ENCODE measurements around the gene NOP56. TPM values are rescaled to one million over a fixed set of nuclear protein-coding genes. Genes with fewer than 3 reads are reported as not detected.
"Not testable (repeated sequence)": the region's sequence is repeated elsewhere in the genome, so short reads cannot be mapped to it uniquely, and the experiment has no call there.

The NOP56 gene
- total RNA-seq, 6 experiments from 2014 or later = 32.7 to 60.9 (median 42.7) TPM

DNA sequence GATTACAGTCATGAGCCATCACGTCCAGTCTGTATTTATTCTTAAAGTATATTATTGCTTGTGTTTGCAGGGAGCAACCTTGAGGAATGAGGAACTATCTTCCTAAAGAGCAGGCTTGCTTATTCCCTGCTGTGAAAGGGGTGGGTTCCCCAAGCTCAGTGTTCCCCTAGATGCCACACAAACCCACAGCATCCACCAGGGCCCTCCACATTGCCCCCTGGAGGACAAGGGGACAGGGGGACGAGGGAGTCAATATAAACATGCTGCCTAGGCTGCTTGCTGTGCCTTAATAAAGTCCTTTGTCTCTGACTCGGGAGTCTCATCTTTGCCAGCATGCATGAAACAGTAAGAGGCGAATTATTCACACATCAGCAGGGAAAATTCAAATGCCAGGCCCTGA is 19.5 kb downstream of the NOP56 start:
- ATAC-seq (no peak), DNase-seq (no peak)
- 18% methylated on average over 4 of the region's 4 CpGs for WGBS (ENCODE audit: insufficient coverage, low coverage, low lambda C conversion rate, missing lambda C conversion rate)
- intact Hi-C loops (cut with DNase I) = no loop called here
- H3K9me3 ChIP-seq = no peaks in the 10 kb centered on the region
- TF ChIP-seq POLR2A (IDR thresholded peaks at IDR 0.05) = no peak
- TF ChIP-seq, protein P1, sequence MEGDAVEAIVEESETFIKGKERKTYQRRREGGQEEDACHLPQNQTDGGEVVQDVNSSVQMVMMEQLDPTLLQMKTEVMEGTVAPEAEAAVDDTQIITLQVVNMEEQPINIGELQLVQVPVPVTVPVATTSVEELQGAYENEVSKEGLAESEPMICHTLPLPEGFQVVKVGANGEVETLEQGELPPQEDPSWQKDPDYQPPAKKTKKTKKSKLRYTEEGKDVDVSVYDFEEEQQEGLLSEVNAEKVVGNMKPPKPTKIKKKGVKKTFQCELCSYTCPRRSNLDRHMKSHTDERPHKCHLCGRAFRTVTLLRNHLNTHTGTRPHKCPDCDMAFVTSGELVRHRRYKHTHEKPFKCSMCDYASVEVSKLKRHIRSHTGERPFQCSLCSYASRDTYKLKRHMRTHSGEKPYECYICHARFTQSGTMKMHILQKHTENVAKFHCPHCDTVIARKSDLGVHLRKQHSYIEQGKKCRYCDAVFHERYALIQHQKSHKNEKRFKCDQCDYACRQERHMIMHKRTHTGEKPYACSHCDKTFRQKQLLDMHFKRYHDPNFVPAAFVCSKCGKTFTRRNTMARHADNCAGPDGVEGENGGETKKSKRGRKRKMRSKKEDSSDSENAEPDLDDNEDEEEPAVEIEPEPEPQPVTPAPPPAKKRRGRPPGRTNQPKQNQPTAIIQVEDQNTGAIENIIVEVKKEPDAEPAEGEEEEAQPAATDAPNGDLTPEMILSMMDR (IDR thresholded peaks at IDR 0.05) = no peak
- H3K36me3 ChIP-seq = no peaks in the 10 kb centered on the region
- no peaks in the 10 kb centered on the region for H3K27me3 ChIP-seq
- no peak overlapping the region for H3K4me3 ChIP-seq
- no peak overlapping the region for H3K27ac ChIP-seq
- no peaks in the 10 kb centered on the region for H3K4me1 ChIP-seq

DNA sequence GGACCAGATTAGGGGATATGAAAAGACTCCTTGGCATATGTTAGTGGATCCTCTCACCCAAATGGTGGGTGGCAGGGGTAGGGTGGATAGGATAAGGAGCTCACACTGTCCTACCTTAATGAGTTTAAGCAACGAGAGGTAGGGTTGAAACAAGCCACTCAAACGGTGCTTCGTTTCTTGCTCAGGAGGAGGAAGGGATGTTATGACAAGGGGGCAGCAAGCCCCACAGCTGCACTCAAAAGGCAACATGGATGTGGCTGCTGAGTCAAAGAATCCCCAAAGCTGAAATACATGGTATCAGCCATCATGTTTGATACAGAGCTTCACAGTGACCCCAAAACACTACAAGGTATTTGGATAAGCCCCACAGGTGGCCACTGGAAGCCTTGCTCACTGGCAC is 20.0 kb downstream of the NOP56 start:
- no peaks in the 10 kb centered on the region for H3K27me3 ChIP-seq
- no peak overlapping the region for H3K27ac ChIP-seq
- intact Hi-C loops (cut with DNase I) = no loop called here
- no peaks in the 10 kb centered on the region for H3K9me3 ChIP-seq
- no peak for DNase-seq
- no peak overlapping the region for H3K4me3 ChIP-seq
- TF ChIP-seq, protein P1 (IDR thresholded peaks at IDR 0.05) = no peak
- no peak for TF ChIP-seq POLR2A (IDR thresholded peaks at IDR 0.05)
- 69% methylated on average over 3 of the region's 3 CpGs for WGBS (ENCODE audit: insufficient coverage, low coverage, low lambda C conversion rate, missing lambda C conversion rate)
- ATAC-seq = no peak
- H3K4me1 ChIP-seq = no peaks in the 10 kb centered on the region
- H3K36me3 ChIP-seq = no peaks in the 10 kb centered on the region

DNA sequence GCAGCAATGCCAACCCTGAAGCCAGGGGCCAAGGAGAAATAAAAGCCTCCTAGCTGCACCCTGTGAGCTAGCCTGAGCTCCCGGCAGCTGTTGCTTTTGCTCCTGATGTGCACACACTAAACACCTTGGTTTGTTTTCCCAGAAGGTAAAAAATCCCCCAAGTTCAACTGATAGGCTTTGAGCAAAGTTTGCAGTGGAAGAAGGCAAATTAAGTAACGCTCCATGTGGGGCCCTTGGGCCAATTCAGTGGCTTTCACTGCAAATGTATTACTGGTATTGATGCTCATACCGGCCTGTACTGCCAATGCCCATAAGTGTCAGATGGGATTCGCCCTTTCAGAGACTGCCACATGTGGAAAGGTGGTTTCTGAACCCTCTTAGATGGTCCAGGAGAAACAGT is 21.0 kb downstream of the NOP56 start:
- H3K4me3 ChIP-seq = no peak overlapping the region
- WGBS (ENCODE audit: insufficient coverage, low coverage, low lambda C conversion rate, missing lambda C conversion rate) = 64% methylated on average over 3 of the region's 4 CpGs
- H3K36me3 ChIP-seq = no peaks in the 10 kb centered on the region
- intact Hi-C loops (cut with DNase I) = no loop called here
- TF ChIP-seq, protein P1 (IDR thresholded peaks at IDR 0.05) = no peak
- TF ChIP-seq POLR2A (IDR thresholded peaks at IDR 0.05) = no peak
- H3K4me1 ChIP-seq = no peaks in the 10 kb centered on the region
- H3K27ac ChIP-seq = no peak overlapping the region
- ATAC-seq = no peak
- H3K27me3 ChIP-seq = no peaks in the 10 kb centered on the region
- H3K9me3 ChIP-seq = no peaks in the 10 kb centered on the region
- no peak for DNase-seq

DNA sequence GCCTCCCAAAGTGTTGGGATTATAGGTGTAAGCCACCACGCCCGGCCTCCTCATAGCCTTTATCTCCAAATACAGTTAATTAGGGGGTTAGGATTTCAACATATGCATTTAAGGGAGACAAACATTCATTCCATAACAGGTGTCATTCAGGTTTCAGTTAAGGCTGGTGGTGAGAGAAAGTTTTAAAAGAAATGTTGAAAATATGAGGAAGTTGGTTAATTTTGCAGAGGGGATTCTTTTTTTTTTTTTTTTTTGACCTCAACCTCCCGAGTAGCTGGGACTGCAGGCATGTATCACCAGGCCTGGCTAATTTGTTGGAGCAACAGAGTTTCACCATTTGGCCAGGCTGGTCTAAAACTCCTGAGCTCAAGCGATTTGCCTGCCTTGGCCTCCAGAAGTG is 27.6 kb downstream of the NOP56 start:
- Histone ChIP-seq H3K36me3 (no peaks in the 10 kb centered on the region), H3K9me3 (no peaks in the 10 kb centered on the region), H3K4me3 (no peak overlapping the region), H3K27ac (no peak overlapping the region), H3K4me1 (no peaks in the 10 kb centered on the region), H3K27me3 (no peaks in the 10 kb centered on the region)
- intact Hi-C loops (cut with DNase I) = no loop called here
- ATAC-seq (no peak), DNase-seq (no peak)
- TF ChIP-seq, protein P1 (IDR thresholded peaks at IDR 0.05) = no peak
- TF ChIP-seq POLR2A (IDR thresholded peaks at IDR 0.05) = no peak
- WGBS (ENCODE audit: insufficient coverage, low coverage, low lambda C conversion rate, missing lambda C conversion rate) = 45% methylated on average over 4 of the region's 4 CpGs

DNA sequence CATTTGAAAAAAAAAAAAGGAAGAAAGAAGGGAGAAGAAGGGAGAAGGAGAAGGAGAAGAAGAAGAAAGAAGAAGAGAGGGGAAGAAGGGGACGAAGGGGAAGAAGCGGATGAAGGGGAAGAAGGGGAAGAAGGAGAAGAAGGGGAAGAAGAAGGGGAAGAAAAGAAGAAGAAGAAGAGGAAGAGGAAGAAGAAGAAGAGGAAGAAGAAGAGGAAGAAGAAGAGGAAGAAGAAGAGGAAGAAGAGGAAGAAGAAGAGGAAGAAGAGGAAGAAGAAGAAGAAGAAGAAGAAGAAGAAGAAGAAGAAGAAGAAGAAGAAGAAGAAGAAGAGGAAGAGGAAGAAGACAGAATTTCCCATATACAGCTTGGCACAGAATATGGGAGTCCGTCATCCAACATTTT is 29.6 kb downstream of the NOP56 start:
- DNase-seq; H3K27me3 ChIP-seq; H3K4me3 ChIP-seq; intact Hi-C loops (cut with DNase I); H3K36me3 ChIP-seq; H3K9me3 ChIP-seq; H3K27ac ChIP-seq; ATAC-seq; H3K4me1 ChIP-seq: not testable (repeated sequence)
- WGBS (ENCODE audit: insufficient coverage, low coverage, low lambda C conversion rate, missing lambda C conversion rate) = 68% methylated on average over 3 of the region's 3 CpGs

DNA sequence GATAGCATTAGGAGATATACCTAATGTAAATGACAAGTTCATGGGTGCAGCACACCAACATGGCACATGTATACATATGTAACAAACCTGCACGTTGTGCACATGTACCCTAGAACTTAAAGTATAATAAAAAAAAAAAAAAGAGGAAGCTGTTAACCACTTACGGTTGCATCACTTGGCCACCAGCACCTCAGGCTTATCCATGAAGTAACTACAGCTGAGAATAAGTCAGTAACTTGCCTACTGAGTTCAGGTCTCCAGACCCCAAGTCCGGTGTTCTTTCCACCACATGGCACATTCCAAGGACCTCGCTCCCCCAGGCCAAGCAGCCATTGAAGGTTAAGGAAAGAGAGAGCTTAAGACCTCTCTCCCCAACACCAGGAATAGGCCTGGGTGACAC is 32.4 kb downstream of the NOP56 start:
- H3K36me3 ChIP-seq; ATAC-seq; H3K4me1 ChIP-seq; DNase-seq; H3K27ac ChIP-seq; H3K9me3 ChIP-seq; intact Hi-C loops (cut with DNase I); H3K4me3 ChIP-seq; H3K27me3 ChIP-seq: not testable (repeated sequence)
- WGBS (ENCODE audit: insufficient coverage, low coverage, low lambda C conversion rate, missing lambda C conversion rate) = 41% methylated on average over 2 of the region's 4 CpGs

All from right lobe of liver (tissue), 6 donors.